DOHH2 (cell line): ENCODE results near the gene CCN5.

Experiments
- CTCF ChIP-seq: fragments of 200-600 bp; sonication (generic); IDR thresholded peaks from one replicate; pipeline ENCODE4 v1.5.1; 2014; ENCODE audit warnings: antibody characterized with exemption, mild to moderate bottlenecking, low read depth, low read length; ENCODE audit not compliant: poor library complexity, severe bottlenecking
- EZH2phosphoT487 ChIP-seq: fragments of 200-600 bp; sonication (generic); IDR thresholded peaks from 2 replicates; pipeline ENCODE4 v1.6.1; 2017; ENCODE audit warnings: borderline replicate concordance, mild to moderate bottlenecking, antibody characterized with exemption, low read length, moderate library complexity, mixed read lengths

- TF ChIP-seq EZH2phosphoT487 (no peak), CTCF (no peak)
Observed at GRCh38 chr20:44715499-44716308, 535 bp downstream of the CCN5 start.
